ENCODE data around the gene PWP2. TPM values are rescaled to one million over a fixed set of nuclear protein-coding genes. Genes with fewer than 3 reads are reported as not detected.
A peak's percentile ranks its signal among the peaks of the same experiment; 100 is the strongest.

The PWP2 gene
- total and polyA plus RNA-seq, 2 donors (not counting 1 experiment from before 2014, with no cell fraction given), result 3.6 to 13.5 TPM

DNA sequence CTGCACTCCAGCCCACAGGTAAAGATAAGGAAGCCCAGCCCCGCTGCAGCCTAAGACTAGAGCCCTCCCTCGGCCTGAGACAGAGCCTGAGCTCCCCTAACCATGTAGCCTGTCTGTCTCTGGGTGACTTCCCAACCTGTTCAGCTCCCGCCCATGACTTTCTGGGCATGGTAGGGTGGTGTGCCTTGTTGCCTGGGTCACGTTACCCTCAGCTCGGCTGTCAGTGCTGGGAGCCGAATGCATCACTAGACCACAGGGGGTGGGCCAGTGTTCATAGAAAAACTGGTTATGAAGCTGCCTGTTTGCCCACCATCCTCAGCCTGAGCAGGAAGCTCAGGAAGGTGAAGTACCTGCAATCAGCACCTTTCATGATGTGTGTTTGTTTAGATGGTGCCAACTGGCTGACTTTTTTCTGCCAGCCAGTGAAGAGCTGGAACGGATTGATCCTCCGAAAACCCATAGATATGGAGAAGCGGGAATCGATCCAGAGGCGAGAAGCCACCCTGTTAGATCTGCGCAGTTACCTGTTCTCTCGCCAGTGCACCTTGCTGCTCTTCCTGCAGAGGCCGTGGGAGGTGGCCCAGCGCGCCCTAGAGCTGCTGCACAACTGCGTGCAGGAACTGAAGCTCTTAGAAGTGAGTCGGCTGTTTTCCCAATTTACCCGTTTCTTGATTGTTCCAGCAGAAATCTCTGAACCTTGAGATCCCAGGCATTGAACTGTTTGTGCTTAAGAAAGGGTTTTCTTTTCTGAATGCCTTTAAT lies 43.9 kb upstream of the PWP2 start:
- no peak overlapping the region for H3K4me3 Mint-ChIP-seq
- Histone ChIP-seq H2AFZ (ENCODE audit: insufficient read depth, low read depth, low read length, poor library complexity, severe bottlenecking) (no peak overlapping the region), H3K36me3 (replicated peaks in 1 of 2; ENCODE audit: control extremely low read depth in 1 of 2, control insufficient read depth in 1 of 2, extremely low read depth in 1 of 2, insufficient read depth in 2 of 2, low read length in 1 of 2) (peaks cover 7 to 70% of the 10 kb centered on the region in 2 experiments)

DNA sequence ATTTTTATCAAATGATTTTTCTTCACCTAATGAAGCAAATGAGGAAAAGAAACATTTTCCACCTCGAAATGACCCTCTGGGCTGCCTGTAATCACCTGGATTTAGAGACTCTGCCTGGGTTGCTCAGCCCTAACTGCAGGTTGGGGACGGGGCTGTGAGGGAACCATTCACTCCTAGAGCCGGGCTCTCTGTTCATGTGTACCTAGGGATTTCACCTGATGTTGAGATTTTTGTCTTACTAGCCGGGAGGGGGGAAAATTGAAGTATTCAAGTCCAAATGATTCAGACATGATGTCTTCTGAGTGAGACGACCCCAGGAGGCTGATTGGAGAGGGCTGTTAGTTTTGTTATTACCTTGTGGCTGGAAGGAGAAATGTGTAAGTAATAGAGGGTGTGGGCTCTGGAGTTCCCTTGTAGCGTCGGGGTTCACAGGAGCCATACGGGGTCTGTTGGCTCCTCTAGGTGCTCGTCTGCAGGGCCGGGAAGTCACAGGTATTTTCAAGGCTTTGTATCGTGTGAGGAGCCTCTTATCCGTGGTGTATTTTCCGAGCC lies 42.3 kb upstream of the PWP2 start:
- 85% methylated on average over 13 of the region's 13 CpGs for WGBS (ENCODE audit: insufficient coverage)
- no peak for TF ChIP-seq EZH2 (IDR thresholded peaks at IDR 0.05; ENCODE audit: borderline replicate concordance, insufficient read depth, low read depth, low read length, poor library complexity, severe bottlenecking)
- TF ChIP-seq, protein P1, sequence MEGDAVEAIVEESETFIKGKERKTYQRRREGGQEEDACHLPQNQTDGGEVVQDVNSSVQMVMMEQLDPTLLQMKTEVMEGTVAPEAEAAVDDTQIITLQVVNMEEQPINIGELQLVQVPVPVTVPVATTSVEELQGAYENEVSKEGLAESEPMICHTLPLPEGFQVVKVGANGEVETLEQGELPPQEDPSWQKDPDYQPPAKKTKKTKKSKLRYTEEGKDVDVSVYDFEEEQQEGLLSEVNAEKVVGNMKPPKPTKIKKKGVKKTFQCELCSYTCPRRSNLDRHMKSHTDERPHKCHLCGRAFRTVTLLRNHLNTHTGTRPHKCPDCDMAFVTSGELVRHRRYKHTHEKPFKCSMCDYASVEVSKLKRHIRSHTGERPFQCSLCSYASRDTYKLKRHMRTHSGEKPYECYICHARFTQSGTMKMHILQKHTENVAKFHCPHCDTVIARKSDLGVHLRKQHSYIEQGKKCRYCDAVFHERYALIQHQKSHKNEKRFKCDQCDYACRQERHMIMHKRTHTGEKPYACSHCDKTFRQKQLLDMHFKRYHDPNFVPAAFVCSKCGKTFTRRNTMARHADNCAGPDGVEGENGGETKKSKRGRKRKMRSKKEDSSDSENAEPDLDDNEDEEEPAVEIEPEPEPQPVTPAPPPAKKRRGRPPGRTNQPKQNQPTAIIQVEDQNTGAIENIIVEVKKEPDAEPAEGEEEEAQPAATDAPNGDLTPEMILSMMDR (IDR thresholded peaks at IDR 0.05), result no peak
- peak overlapping the region; percentile 21 to 25 for H3K27ac ChIP-seq (ENCODE audit: low read length in 2 of 2)
- no peaks in the 10 kb centered on the region for H3K27me3 ChIP-seq (replicated peaks in 1 of 4; ENCODE audit: control extremely low read depth in 1 of 4, control insufficient read depth in 3 of 4, insufficient read depth in 4 of 4, low read length in 3 of 4)
- DNase-seq (no peak), ATAC-seq (ENCODE audit: low read depth) (no peak)
- intact Hi-C loops (cut with micrococcal nuclease), result no loop called here
- H4K20me1 ChIP-seq (ENCODE audit: control insufficient read depth, insufficient read depth, low read length, poor library complexity, severe bottlenecking), result peaks cover 24% of the 10 kb centered on the region
- Mint-ChIP-seq H3K9me3 (ENCODE audit: insufficient read depth) (no peaks in the 10 kb centered on the region), H3K27me3 (no peaks in the 10 kb centered on the region), H3K27ac (peak overlapping the region; percentile 78), H3K4me1 (peaks cover 13% of the 10 kb centered on the region), H3K4me3 (no peak overlapping the region)
- H3K79me2 ChIP-seq (ENCODE audit: control insufficient read depth, insufficient read depth, low read length), result peaks cover 56% of the 10 kb centered on the region
- no peaks in the 10 kb centered on the region for H3K9me3 ChIP-seq (ENCODE audit: control extremely low read depth in 1 of 3, control insufficient read depth in 2 of 3, insufficient read depth in 1 of 3, low read length in 2 of 3)
- no peak overlapping the region for H3K9ac ChIP-seq (ENCODE audit: low read length)
- CTCF ChIA-PET, result no interaction called here
- H3K4me1 ChIP-seq (ENCODE audit: control insufficient read depth in 2 of 2, insufficient read depth in 2 of 2, low read length in 2 of 2), result peaks cover 0 to 13% of the 10 kb centered on the region in 2 donors
- peaks cover 7 to 74% of the 10 kb centered on the region in 2 experiments for H3K36me3 ChIP-seq (replicated peaks in 1 of 2; ENCODE audit: control extremely low read depth in 1 of 2, control insufficient read depth in 1 of 2, extremely low read depth in 1 of 2, insufficient read depth in 2 of 2, low read length in 1 of 2)
- H2AFZ ChIP-seq (ENCODE audit: insufficient read depth, low read depth, low read length, poor library complexity, severe bottlenecking), result no peak overlapping the region
- no peak overlapping the region for H3K4me3 ChIP-seq (ENCODE audit: control extremely low read depth in 1 of 5, extremely low read depth in 1 of 5, insufficient read depth in 1 of 5, low read depth in 2 of 5, low read length in 4 of 5)
- POLR2A ChIA-PET, result no interaction called here
- no peak overlapping the region for H3K4me2 ChIP-seq (replicated peaks; ENCODE audit: low read depth, low read length, poor library complexity, severe bottlenecking)

More for the DNA sequence above, 43.9 kb upstream of the PWP2 start:
- ATAC-seq (ENCODE audit: low read depth) (no peak), DNase-seq (no peak)
- ChIA-PET POLR2A (no interaction called here), CTCF (interaction anchor here (0.6 kb wide), 1 partner anchor 41 kb away, joined by 5 read pairs; no protein-coding TSS in a partner anchor)
- Mint-ChIP-seq H3K27ac (peak overlapping the region; percentile 48), H3K27me3 (no peaks in the 10 kb centered on the region), H3K4me1 (peaks cover 13% of the 10 kb centered on the region), H3K9me3 (ENCODE audit: insufficient read depth) (no peaks in the 10 kb centered on the region)
- H3K9me3 ChIP-seq (ENCODE audit: control extremely low read depth in 1 of 3, control insufficient read depth in 2 of 3, insufficient read depth in 1 of 3, low read length in 2 of 3), result no peaks in the 10 kb centered on the region
- H3K27ac ChIP-seq (ENCODE audit: low read length in 2 of 2), result no peak overlapping the region
- H4K20me1 ChIP-seq (ENCODE audit: control insufficient read depth, insufficient read depth, low read length, poor library complexity, severe bottlenecking), result peaks cover 14% of the 10 kb centered on the region
- H3K79me2 ChIP-seq (ENCODE audit: control insufficient read depth, insufficient read depth, low read length), result peaks cover 50% of the 10 kb centered on the region
- peaks cover 0 to 13% of the 10 kb centered on the region in 2 donors for H3K4me1 ChIP-seq (ENCODE audit: control insufficient read depth in 2 of 2, insufficient read depth in 2 of 2, low read length in 2 of 2)
- TF ChIP-seq, protein P1 (IDR thresholded peaks at IDR 0.05), result no peak
- TF ChIP-seq EZH2 (IDR thresholded peaks at IDR 0.05; ENCODE audit: borderline replicate concordance, insufficient read depth, low read depth, low read length, poor library complexity, severe bottlenecking), result no peak
- no peaks in the 10 kb centered on the region for H3K27me3 ChIP-seq (replicated peaks in 1 of 4; ENCODE audit: control extremely low read depth in 1 of 4, control insufficient read depth in 3 of 4, insufficient read depth in 4 of 4, low read length in 3 of 4)
- H3K4me3 ChIP-seq (ENCODE audit: control extremely low read depth in 1 of 5, extremely low read depth in 1 of 5, insufficient read depth in 1 of 5, low read depth in 2 of 5, low read length in 4 of 5), result no peak overlapping the region
- 91% methylated on average over 19 of the region's 19 CpGs for WGBS (ENCODE audit: insufficient coverage)
- intact Hi-C loops (cut with micrococcal nuclease), result no loop called here
- H3K9ac ChIP-seq (ENCODE audit: low read length), result no peak overlapping the region
- no peak overlapping the region for H3K4me2 ChIP-seq (replicated peaks; ENCODE audit: low read depth, low read length, poor library complexity, severe bottlenecking)

Data from B cell (primary cell).